NCI-H345 (cell line): Measurements from ENCODE around the gene UBE2Q2.
"Not testable (repeated sequence)": the region's sequence is repeated elsewhere in the genome, so short reads cannot be mapped to it uniquely, and the experiment has no call there.

Source experiments
- DNase-seq: peaks from one replicate; lab custom pipeline; 2025; lab: John Stamatoyannopoulos, UW

The UBE2Q2 gene

DNA sequence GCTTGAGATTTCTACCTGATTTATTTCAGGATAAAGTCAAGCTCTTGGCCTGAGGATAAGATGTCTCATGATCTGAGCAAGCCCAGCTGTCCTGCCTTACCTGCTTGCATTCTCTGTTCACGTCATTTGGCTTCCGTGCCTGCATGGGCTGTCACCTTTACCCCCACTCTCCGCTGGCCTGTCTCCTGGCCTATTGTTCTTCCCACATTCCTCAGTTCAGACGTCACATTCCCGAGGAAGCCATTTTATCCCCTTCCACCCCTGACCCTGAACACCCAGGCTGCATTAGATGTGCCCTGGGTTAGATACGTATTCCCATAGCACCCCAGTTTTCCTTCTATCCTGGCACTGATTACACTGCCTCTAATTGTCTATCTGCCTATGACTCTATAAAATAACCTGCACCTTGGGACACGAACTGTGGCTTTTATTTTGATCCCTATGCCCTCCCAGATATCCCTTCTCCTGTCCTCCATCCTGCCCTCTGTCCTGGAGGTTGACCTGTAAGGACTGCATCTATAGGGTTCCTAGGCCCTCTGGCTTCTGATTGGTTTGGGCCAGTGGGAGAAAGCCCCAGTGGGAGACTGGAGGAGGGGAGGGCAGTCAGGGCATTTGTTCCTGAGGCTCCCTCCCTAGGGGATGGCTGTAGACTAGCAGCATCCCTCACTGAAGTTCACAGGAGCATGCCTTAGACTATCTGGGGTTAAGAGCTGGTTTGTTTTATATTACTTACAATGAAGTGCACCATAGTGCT, 19.2 kb upstream of the UBE2Q2 start:
- DNase-seq = no peak

DNA sequence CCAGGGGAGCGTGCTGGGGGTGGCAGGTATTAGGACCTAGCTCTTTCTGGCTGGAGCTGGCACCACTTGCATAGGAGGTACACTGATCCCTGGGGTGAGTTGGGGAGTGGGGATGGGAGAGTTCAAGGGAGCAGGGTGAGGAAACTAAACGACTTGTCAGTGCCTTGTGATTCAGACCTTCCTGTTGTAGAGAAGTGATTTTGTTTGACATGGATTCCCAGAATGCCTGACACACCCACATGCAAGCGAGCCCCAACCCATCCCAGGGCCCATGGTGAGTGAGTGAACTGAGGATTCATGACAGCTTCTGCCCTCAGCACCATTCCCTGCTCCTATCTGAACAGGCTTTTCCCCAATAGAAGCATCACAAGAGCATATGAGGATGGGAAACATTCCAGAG, 15.6 kb upstream of the UBE2Q2 start:
- no peak for DNase-seq

DNA sequence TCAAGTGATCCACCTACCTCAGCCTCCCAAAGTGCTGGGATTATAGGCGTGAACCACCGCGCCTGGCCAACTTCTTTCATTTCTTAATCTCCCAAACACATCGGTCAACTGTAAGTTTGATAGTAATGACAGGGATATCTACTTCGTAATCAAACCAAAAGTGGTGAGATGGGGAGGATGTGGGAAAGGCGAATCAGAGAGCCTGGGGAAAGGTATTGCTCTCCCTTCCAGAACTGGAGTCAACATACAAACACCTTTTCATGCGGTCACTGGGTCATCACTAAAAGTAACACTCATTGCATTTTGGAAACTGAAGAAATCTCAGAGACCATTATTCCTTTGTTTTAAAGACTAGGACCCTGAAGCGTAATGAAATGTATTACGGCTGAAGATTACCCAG, 14.8 kb upstream of the UBE2Q2 start:
- no peak for DNase-seq

DNA sequence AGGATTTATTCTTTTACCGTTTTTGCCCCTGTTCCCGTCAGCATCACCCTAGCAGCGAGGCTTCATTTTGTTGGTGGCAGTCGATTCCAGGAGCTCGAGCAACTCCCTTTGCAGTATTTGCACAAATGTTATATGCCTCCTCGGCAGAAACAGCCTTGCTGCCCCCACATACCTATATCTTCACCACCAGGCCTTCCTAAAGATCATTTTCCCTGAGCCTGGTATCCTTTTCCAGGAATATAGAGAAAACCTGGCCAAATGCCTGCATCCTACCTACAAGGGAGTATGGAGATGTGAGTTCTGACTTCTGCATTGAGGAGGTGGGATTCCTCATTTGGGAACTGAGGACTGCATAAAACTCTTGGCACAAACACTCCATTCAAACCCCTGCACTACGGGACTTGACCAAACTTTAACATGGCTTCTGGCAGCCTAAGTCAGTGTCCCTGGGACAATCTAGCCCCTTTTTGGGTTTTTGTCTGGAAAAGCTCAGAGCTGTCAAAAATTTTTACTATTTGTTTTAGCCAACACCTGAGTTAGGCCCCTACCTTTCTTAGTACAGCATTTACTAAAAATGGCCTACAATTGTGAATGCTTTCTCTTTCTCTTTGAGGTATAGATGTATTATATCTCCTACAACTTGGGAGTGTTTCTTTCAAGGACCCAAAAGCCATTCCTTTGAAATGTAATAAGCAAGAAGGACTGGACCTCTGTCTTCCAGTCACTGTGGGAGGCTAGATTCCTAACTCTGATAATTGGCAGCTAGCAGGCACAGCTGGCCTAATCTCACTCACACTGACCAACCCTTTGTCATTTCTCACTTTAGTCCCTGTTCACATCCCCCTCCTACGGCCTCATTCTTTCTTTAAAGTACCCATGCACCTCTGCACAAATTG, 12.1 kb upstream of the UBE2Q2 start:
- no peak for DNase-seq

DNA sequence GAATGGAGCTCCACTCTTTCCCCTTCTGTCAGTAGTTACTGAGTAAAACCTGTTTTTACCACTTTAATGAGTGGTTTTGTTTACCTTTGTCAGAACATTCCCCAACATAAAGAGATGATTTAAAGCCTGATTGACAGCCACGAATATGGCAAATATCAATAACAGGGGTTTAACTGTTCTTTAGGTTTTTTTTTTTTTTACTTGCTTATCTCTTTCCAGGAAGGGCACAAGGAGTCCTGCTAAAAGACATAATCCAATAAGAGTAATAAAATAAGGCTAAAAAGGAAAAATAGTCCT, 11.5 kb upstream of the UBE2Q2 start:
- no peak for DNase-seq

DNA sequence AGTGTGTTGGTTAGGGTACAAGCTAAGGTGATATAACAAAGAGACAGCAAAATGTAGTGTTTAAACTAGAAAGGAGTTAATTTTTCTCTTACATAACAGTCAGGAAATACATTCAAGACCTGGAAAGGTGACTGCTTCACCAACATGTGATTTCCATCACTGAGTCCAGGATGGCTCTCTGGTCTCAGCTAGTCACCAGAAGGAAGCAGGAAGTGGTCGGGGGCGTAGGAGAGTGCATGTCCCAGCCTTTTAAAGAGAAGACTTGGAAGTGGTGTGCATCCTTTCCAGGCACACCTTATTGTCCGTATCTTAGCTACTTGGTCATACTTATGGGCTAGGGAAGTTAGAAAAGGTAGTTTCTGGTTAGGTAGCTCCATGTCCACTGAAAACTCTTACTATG, 11.1 kb upstream of the UBE2Q2 start:
- DNase-seq = no peak

DNA sequence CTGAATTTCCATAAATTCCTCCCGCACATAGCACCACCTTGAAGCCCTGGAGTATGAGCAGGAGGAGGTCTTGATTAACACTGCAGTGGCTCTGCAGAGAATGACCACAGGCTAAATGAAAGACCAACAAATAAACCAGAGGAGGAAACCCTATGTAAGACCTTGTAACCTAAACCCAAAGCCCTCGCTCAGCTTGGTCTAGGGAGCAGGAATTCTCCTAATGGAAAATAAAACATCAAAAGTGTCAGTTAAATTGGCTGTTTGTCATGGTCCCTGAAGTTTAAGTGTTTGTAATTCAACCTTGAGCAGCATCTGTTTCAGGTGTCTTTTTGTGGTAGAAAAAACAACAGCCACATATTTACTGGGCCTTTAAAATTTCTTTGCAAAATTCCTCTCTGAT, 9.2 kb upstream of the UBE2Q2 start:
- DNase-seq = peak; percentile 43

DNA sequence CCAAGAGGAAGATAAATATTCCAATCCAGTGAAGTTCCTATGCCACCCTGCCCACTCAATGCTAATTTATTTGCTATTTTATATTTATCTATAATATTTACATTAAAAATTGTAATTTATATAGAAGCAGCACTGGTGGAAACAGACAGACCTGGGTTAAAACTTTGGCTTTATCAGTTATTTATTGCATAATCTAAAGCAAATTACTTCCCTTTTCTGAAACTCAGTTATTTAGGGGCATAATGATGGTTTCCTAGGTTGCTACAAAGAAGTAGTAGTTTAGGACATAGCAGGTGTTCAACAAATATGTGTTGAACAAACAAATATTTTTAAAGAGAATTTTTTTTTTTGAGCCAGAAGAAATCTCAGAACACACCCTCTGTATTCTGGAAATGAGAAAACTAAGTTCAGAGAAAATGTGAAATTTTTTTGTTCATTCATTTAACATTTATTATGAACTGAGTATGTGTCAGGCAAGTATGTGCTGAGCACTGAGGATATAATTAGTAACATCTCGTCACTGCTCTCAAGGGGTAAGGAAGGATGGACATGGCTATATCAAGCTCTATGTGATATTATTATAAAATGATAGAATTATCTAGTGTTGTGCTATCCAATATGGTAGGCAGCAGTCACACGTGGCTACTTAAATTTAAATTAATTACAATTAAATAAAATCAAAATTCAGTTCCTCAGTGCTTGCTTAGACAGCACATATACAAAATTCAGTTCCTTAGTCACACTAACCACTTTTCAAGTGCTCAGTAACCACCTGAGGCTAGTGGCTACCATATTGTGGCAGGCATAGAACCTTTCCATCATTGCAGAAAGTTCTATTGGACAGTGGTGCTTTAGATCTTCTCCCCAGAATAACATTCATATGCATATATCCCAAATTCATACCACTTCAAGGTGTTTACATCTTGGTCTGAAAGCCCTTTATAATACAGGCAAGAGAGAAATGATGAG, 7.0 kb upstream of the UBE2Q2 start:
- DNase-seq = no peak

DNA sequence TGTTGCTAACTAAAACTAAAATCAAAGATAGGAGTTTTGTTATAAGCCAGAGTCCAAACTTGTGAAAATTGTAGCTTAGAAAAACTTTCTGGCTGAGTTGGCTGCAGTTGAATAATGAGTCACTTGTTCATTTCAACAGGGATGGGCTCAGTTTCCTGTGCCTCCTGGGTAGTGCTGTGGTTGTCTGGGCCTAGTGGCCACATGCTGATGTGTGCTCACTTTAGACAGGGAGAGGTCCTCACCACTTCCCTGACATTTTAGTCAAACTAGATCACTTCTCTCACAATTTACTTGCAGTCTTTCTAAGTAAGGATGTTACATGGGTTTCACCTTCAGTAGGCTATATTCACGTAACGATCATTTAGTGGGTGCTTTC, 6.3 kb upstream of the UBE2Q2 start:
- no peak for DNase-seq

DNA sequence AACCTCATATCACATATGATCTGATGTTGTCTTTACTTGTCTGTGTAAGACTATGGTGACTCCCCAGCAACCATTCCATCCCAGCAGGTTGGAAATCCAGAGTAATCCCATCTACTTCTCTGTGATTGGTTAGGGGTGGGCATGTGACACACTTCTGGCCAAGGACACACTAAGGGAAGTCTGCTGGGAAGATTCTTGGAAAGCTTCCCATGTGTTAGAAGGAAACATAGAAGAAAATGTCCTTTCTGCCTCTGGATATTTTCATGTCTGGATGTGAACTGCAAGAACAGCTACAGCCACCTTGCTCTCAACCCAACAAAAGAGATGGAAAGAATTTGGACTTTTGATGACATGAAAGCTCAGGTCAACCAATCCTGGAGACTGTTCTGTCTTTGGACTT, 2.6 kb upstream of the UBE2Q2 start:
- no peak for DNase-seq

DNA sequence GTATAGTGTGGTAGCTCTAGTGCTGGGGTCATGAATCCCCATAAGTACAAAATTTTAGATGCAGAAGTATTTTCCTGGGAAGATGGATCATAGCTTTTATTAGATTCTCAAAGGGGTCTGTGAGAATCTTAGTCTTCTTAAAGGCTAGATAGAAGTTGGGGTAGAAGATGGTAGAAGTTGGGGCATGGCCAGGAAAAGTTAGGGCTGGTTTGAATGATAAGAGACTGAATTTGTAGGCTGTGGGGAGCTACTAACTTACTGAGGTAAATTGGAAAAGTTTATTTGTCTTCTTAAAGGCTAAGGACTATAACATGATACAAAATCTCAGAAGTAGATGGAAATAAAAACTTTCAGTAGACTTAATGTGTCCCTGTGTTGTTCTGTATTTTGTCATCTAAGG, 1.6 kb upstream of the UBE2Q2 start:
- no peak for DNase-seq

DNA sequence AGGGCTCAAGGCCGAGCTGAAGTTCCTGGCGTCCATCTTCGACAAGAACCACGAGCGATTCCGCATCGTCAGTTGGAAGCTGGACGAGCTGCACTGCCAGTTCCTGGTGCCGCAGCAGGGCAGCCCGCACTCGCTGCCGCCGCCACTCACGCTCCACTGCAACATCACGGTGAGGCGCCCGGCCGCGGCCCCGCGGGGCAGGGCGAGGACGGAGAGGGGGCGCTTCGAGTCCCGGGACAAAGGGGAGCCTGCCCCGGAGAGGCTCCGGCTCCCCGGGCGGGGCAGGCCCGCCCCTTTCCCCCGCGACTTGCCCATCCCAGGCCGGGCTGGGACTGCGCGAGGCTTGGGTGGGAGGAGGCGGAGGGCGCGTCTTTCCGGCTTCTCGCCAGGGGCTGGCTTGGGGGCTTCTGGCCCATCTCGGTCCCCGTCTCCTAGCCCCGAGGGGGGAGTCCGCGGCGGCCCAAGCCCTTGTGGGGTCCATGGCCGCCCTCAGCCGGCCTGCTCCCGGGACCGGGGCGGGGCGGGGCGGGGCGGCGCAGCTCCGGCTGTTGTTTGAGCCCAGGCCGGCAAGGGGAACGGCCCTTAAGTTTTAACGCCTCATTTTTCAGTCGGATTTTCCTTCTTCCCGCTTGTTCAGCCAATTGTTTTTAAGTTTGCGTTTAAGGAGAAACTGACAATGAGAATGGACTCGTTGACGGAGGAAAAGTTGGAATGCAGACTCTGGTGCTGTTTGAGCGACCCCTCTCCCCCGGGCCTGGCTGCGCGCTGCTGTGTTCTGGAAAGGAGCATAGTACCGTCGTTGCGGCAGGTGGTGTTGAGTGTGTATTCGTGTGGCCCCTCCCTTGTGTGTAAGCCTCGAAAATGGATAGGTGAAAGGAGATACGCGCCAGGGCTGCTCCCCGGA, 683 bp downstream of the UBE2Q2 start:
- DNase-seq = peak; percentile 47

DNA sequence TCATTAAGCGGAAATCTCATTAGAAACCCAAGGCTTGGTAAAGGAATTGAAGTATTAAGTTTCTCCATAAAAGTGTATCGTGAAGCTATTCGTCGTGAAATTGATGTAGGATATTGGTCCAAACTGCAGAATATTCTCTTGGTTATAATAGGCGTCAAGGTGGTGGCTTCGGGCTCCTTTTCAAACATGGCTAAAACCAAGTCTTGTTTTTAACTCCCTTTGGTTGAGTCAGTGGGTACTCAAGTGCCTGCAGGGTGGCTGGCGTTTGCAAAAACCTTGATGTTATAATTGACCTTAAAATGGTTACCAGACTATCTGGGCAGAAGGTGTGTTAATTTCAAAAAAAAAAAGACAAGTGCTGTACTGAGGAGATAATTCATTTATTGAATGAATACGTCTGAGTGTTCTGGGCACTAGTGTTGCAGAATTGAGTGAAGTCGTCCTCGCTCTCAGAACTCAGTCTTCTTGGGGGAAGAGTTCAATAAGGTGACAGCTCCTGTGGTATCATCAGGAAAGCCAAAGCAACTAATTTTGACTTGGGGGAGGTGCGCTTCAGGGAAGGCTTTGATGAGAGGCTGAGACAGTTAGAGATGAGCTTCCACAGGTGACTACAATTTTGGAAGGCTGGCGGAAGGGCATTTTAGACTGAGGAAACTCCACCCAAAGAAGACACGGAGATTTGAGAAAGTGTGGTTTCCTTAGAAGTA, 1.5 kb downstream of the UBE2Q2 start:
- no peak for DNase-seq

DNA sequence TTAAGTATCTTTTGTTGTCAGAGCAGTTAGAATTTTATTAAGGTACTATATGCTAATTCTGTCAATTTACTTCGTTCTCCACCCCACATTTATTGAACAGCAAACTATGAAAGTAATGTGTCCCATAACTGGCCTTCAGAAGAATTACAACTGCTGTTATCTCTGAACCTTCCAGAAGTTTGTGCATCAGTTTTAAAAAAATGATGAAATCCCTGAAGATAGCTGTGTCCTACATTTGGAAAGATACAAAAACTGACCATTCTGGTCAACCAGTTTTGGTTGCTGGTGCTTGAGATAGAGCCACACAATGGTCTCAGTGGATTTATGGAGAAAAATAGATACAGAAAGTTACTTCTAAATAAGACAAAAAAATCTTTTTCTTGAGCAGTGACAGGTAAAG, 5.9 kb downstream of the UBE2Q2 start:
- no peak for DNase-seq

DNA sequence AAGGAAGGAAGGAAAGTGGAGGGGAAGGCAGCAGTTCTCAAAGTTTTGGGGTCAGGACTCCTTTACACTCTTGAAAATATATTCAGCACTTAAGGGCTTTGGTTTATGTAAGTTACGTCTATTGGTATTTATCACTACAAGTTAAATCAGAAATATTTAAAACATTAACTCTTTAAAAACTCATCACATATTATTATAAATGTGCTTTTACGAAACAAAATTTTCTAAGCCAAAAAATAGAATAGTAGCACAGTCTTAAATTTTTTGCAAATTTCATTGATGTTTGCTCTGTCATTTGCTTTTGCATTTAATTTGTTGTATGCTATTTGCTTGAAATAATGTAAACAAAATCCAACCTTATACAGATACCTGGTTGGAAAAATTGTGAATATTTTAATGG, 7.5 kb downstream of the UBE2Q2 start:
- DNase-seq = no peak

DNA sequence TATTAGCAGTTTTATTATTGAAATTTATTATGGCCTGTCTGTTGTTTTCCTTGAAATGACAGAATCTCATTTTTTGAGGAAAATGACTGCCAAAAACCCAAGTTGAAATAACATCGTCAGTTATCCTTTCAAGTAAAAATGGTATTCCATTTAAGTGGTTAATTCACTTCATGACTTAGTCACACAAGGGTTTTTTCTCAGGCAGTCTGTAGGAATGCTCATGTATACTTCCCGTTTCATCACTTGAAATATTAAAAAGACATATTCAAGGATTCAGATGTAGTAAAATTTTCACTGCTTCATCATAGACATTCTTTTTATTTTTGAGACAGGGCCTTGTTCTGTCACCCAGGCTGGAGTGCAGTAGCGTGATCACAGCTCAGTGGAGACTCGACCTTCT, 8.3 kb downstream of the UBE2Q2 start:
- not testable (repeated sequence) for DNase-seq

DNA sequence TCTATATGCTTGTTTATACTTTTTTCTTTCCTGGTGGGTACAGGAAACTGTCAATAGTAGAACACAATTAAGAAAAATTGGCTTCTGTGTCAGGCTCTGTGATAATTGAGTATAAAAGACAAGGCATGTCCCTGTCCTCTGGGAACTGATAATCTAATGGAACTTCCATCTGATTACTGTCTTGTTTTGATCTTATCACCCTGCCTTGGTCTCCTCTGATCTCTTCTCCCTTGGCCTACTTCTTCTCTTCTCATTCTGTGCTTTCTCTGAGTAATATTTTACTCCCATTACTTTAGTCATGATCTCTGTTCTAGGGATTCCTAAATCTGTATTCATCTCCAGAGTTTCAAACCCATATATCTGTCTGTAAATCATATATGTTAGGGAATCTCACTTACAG, 14.6 kb downstream of the UBE2Q2 start:
- DNase-seq = no peak

DNA sequence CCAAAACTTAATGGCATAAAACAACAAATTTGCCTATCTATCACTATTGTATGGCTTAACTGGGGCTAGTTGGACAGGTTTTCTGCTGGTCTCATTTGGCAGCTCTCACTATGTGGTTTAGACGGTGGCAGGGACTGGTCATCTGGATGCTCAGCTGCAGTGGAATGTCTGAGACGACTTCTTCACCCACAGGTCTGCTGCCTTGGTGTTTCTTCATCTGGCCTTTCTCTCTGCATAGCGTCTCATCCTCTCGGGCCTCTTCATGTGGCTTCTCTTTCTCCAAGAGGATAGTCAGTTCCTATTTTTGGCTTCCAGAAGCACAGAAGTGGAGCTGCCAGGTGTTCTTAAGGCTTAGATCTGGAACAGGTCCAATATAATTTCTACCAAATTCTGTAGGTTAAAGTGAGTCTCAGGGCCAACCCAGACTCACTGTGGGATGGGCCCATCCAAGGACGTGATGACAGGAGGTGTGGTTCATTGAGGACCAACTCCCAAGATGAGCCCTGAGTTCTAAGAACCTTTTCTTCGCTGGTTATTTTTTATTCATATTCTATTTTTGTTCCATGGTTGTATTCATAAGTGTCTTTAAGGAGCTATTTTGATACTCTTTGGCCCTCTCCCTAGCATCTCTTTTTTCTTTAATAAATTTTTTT, 18.6 kb downstream of the UBE2Q2 start:
- DNase-seq = no peak

DNA sequence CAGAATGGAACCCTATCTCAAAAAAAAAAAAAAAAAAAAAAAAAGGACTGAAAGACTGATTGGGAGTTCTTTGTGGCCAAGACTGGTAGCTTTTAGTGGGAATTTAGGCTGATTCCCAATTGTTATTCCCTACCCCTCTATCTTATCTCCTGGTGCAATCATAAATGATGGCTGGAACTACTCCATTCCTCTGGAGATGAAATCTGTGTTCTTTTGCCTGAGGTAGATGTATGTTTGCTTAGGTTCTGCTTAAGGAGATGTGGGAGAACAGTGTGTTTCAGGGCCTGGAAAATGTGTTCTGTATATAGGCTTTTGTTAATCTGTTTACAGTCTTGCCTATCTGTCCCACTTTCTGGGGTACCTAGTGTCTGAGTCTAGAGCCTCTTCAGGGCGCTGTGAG, 19.5 kb downstream of the UBE2Q2 start:
- DNase-seq = no peak
